ENCODE data around the gene NUFIP1.

NUFIP1 gene

DNA sequence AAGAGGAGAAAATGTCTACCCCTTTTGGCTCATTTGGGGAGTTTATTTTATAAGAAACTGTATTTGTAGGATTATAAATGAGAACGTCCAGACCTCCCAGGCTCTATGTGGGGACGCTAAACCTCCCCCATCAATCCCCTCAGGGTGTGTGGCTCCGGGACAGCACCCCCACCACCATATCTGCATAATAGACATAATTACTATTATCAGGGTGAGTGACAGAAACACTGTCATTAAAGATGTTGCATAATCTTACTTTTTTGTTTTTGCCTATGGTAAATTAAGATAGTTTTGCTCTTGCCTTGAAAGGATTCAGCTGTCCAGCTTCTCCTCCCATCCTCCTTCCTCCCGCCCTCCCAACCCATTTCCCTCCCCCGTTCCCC is 93.3 kb downstream of the NUFIP1 start:
- no peaks in the 10 kb centered on the region for H3K27me3 ChIP-seq (ENCODE audit: control insufficient read depth, low read length)
- TF ChIP-seq, protein P1, sequence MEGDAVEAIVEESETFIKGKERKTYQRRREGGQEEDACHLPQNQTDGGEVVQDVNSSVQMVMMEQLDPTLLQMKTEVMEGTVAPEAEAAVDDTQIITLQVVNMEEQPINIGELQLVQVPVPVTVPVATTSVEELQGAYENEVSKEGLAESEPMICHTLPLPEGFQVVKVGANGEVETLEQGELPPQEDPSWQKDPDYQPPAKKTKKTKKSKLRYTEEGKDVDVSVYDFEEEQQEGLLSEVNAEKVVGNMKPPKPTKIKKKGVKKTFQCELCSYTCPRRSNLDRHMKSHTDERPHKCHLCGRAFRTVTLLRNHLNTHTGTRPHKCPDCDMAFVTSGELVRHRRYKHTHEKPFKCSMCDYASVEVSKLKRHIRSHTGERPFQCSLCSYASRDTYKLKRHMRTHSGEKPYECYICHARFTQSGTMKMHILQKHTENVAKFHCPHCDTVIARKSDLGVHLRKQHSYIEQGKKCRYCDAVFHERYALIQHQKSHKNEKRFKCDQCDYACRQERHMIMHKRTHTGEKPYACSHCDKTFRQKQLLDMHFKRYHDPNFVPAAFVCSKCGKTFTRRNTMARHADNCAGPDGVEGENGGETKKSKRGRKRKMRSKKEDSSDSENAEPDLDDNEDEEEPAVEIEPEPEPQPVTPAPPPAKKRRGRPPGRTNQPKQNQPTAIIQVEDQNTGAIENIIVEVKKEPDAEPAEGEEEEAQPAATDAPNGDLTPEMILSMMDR (IDR thresholded peaks at IDR 0.05; ENCODE audit: low read depth, low read length, poor library complexity, severe bottlenecking): no peak
- no peak for TF ChIP-seq EZH2phosphoT487 (IDR thresholded peaks at IDR 0.05; ENCODE audit: borderline replicate concordance, low read length)
- H3F3A ChIP-seq (ENCODE audit: control insufficient read depth, insufficient read depth): no peaks in the 10 kb centered on the region
- H3K27ac ChIP-seq (ENCODE audit: low read depth, low read length): no peak overlapping the region
- H3K79me2 ChIP-seq (ENCODE audit: control insufficient read depth, low read length): no peaks in the 10 kb centered on the region
- H3K4me3 ChIP-seq (ENCODE audit: low read length): no peak overlapping the region
- H3K36me3 ChIP-seq (ENCODE audit: control insufficient read depth, low read length): no peaks in the 10 kb centered on the region
- H4K20me1 ChIP-seq (ENCODE audit: control insufficient read depth, insufficient read depth, low read depth, low read length): no peaks in the 10 kb centered on the region
- no peaks in the 10 kb centered on the region for H3K9me2 ChIP-seq (replicated peaks; ENCODE audit: control insufficient read depth, low read length)
- no peaks in the 10 kb centered on the region for H3K9me3 ChIP-seq (ENCODE audit: control insufficient read depth, insufficient read depth, low read length)
- H3K4me1 ChIP-seq (ENCODE audit: control insufficient read depth, low read length): no peaks in the 10 kb centered on the region
- no peak overlapping the region for H3K4me2 ChIP-seq (ENCODE audit: low read length)

DNA sequence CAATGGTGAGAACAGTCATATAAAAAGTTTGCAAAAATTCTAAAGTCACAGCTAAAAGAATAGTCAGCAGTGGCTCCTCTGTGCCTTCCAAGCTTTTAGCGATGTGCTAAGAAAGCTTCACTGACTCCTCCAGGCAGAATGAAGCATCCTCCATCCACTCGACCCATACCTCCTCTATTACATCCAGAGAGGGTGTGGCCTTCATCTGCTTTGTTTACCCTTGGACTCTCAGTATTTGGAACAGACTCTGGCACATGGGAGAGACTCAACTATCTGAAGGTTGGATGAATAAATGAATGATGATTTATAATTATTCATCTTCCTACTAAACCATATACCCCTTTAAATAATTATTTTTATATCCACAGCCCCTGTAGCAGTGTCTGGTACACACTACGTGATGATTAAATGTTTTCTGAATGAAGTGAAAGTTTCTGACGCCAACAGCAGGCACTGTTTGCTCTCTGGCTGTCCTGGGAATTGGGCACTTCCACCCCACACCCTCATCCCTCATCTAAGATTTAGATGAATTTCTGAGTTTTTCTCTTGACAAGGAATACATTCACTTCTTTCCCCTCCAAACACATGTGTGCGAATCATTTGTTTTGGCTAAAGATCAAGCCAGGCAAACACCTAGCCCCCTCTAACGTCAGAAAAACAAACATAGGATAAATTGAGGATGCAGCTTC is 93.9 kb downstream of the NUFIP1 start:
- H3F3A ChIP-seq (ENCODE audit: control insufficient read depth, insufficient read depth): no peaks in the 10 kb centered on the region
- no peak overlapping the region for H3K27ac ChIP-seq (ENCODE audit: low read depth, low read length)
- H4K20me1 ChIP-seq (ENCODE audit: control insufficient read depth, insufficient read depth, low read depth, low read length): no peaks in the 10 kb centered on the region
- TF ChIP-seq EZH2phosphoT487 (IDR thresholded peaks at IDR 0.05; ENCODE audit: borderline replicate concordance, low read length): no peak
- TF ChIP-seq, protein P1 (IDR thresholded peaks at IDR 0.05; ENCODE audit: low read depth, low read length, poor library complexity, severe bottlenecking): no peak
- no peaks in the 10 kb centered on the region for H3K27me3 ChIP-seq (ENCODE audit: control insufficient read depth, low read length)
- H3K79me2 ChIP-seq (ENCODE audit: control insufficient read depth, low read length): no peaks in the 10 kb centered on the region
- no peaks in the 10 kb centered on the region for H3K9me3 ChIP-seq (ENCODE audit: control insufficient read depth, insufficient read depth, low read length)
- no peaks in the 10 kb centered on the region for H3K9me2 ChIP-seq (replicated peaks; ENCODE audit: control insufficient read depth, low read length)
- no peaks in the 10 kb centered on the region for H3K4me1 ChIP-seq (ENCODE audit: control insufficient read depth, low read length)
- no peaks in the 10 kb centered on the region for H3K36me3 ChIP-seq (ENCODE audit: control insufficient read depth, low read length)
- no peak overlapping the region for H3K4me2 ChIP-seq (ENCODE audit: low read length)
- no peak overlapping the region for H3K4me3 ChIP-seq (ENCODE audit: low read length)

DNA sequence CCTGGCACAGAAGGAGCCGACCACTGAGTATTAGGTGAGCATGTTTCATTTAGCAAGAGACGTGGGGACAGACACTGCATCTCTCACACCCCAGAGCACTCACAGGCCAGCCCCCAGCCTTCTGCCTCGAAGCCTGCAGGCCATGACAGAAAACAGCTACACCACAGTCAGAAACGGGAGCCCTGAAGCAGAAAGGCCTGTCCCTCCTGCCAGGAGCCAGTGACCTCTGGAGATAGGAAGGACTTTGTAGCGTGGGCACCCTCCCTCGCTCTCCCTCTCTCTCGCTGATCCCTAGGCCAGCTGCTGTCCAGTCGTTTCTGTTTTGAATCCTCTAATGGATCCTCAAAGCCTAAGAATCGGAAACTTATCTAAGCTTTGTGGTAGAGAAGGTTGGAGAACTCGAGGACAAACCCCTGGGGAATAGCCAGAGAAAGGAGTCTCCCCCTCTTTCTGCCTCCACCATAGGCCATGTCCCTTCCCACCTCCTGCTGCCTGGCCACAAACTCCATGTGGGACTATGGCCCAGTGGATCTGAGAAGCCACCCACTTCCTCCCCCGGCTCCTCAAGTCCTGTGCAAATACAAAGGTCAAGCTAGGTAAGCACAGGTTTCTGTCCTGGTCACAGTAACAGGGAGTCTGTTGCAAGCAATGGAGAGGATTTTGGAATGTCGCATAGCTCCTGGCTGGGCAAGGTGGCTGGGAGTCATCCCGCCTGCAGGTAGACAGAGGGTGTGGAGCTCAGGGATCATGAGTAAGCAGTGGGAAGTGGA is 95.1 kb downstream of the NUFIP1 start:
- TF ChIP-seq, protein P1 (IDR thresholded peaks at IDR 0.05; ENCODE audit: low read depth, low read length, poor library complexity, severe bottlenecking): no peak
- no peak for TF ChIP-seq EZH2phosphoT487 (IDR thresholded peaks at IDR 0.05; ENCODE audit: borderline replicate concordance, low read length)

More for the DNA sequence above, 95.1 kb downstream of the NUFIP1 start:
- Histone ChIP-seq H3K9me3 (ENCODE audit: control insufficient read depth, insufficient read depth, low read length) (no peaks in the 10 kb centered on the region), H3K27me3 (ENCODE audit: control insufficient read depth, low read length) (no peaks in the 10 kb centered on the region), H4K20me1 (ENCODE audit: control insufficient read depth, insufficient read depth, low read depth, low read length) (no peaks in the 10 kb centered on the region), H3K36me3 (ENCODE audit: control insufficient read depth, low read length) (no peaks in the 10 kb centered on the region), H3K79me2 (ENCODE audit: control insufficient read depth, low read length) (no peaks in the 10 kb centered on the region), H3F3A (ENCODE audit: control insufficient read depth, insufficient read depth) (no peaks in the 10 kb centered on the region), H3K4me3 (ENCODE audit: low read length) (no peak overlapping the region), H3K27ac (ENCODE audit: low read depth, low read length) (no peak overlapping the region), H3K4me1 (ENCODE audit: control insufficient read depth, low read length) (no peaks in the 10 kb centered on the region), H3K9me2 (replicated peaks; ENCODE audit: control insufficient read depth, low read length) (no peaks in the 10 kb centered on the region), H3K4me2 (ENCODE audit: low read length) (no peak overlapping the region)

Data from DOHH2 (cell line).